HG02678 (cell line): Measurements from ENCODE around the gene ARID3B.
"Not testable (repeated sequence)": the region's sequence is repeated elsewhere in the genome, so short reads cannot be mapped to it uniquely, and the experiment has no call there.

Source experiments
- ATAC-seq: cut with Tn5 transposase; IDR thresholded peaks from one replicate; pipeline ENCODE4 v1.9.1; 2021; ENCODE audit warnings: mild to moderate bottlenecking, moderate library complexity; ENCODE audit not compliant: unreplicated experiment

The ARID3B gene

GRCh38 chr15:74535388-74536084, 5.5 kb upstream of the ARID3B start:
- ATAC-seq: no peak

- no peak for ATAC-seq
Measured at GRCh38 chr15:74537736-74538135, 3.3 kb upstream of the ARID3B start.

GRCh38 chr15:74539521-74539920, 1.5 kb upstream of the ARID3B start:
- not testable (repeated sequence) for ATAC-seq

DNA sequence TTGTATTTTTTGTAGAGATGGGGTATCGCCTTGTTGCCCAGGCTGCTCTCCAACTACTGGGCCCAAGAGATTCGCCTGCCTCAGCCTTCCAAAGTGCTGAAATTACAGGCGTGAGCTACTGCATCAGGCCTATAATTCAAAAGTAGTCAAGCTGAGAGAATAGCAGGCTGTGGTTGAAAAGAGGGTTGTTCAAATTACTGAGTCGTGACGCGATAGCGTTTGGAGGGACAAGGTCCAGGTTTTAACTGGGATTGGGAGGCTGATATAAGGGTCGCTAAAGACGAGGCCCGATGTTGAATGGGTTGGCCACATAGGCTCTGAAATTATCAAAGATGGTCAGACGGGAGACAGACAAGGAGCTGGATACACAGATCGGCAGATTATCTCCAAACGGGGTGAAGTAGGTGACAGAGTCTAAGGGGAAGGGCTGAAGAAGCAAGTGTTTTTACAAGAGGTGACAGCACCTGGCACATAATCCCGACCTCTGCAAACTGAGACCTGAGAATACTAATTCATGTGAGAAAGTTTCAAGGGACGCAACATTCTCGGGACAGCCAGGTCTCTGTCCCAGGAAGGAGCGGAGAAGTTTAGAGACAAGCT, 759 bp upstream of the ARID3B start:
- ATAC-seq: no peak

DNA sequence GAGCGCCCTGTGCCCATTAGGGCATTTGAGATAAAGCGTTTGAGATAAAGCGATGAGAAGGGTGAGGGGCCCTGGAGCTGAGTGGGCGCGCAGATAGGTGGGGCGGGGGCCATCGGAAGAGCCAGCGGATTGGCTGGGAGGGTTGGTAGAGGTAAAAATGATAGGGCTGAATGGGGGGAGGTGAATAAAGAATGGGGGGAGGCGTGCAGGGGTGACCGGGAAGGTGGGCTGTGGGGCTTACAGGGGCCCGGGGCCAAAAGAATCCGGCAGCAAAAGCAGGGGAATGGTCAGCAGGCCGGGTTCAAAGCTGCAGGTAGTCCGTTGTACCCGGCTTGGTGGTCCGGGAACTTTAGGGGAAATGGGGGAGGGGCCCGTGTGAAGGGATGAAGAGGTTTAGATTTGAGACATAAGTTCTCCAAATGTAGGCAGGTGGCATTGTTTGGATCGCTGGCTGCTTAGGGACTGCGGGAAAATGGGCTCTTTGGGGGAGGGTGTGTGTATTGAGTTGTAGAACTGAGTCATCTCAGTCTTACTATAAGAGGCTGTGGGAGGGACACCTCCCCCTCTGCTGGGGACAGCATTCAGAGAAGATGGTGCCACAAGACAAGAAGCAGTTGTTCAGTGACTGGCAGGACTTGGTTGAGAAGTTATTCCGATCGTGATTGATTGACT, 610 bp downstream of the ARID3B start:
- peak; percentile 33 for ATAC-seq

GRCh38 chr15:74542166-74543042, 1.4 kb downstream of the ARID3B start:
- no peak for ATAC-seq

DNA sequence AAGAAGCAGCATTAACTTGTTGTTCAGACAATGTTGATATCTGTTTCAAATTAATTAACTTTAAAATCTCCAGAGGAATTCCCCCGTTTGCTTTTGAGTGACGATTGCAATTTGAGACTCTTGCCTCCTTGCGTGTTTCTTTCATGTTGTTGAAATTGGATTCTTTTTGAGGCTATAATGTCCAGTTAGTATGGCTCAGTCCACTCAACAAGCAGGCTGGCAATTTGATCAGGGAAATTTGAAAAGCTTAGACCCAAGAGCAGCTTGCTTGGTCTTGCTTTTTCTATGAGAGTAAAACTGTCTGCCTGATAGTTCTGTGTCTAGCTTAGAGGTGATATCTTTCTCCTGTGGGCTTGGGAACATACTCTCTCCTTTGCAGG, 2.0 kb downstream of the ARID3B start:
- no peak for ATAC-seq

GRCh38 chr15:74543583-74543982, 2.6 kb downstream of the ARID3B start:
- no peak for ATAC-seq

DNA sequence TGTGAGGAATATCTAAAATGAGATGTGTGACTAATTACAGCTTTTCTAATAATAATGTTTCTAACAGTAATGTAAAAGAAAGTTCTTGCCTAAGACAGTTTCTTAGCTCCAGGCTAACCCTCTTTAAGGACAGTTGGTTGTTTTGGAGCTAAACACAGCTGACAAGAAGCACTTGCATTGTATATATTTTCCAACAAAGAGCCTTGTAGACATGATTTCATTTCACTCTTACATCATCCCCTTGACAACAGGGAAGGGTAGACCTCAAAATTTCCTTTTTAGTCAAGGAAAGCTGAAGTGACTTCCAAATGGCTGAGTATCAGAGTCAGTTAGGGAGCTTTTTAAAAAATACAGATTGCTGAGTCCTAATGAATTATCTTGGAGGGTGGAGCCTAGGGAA, 4.1 kb downstream of the ARID3B start:
- ATAC-seq: no peak

DNA sequence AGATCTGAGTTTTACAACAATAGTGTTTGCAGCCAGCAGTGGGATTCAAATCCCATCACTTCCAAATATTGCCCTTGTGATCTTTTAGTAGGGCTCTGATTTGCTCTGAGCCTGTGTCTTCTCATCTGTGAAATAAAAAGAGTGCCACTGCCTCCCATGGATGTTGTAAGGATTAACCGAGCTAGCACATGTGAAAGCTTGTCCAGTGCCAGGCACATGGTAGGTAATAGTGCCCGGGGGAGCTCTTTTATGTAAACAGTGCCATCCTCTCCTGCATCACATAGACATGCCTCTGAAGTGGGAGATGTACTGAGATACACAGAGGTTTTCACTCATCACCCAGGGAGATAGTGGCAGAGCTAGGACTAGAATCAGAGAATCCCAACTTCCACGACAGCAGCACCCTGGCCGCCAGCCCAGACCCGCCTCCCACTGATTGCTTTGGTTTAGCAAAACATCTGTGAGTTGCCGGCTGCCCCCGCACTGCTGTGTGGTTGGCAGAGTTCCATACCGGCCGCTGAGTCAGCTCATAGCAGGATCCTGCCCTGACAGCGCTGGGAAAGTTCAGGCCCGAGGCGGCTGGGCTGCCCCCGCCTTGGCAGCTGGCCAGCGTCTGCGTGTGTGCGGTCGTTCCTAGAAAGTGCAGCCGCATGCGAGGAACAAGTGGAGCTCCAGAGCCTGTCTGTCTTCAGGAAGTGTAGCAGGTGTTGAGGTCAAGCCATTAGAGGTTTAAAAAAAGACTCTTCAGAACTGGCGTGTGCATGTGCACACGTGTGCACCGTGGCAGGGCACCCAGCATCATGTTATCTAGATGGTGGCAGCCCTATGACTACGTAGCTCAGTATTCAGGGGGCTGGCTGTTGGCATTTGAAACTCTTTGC, 5.0 kb downstream of the ARID3B start:
- ATAC-seq: peak; percentile 64

- no peak for ATAC-seq
Measured at GRCh38 chr15:74547616-74548015, 6.6 kb downstream of the ARID3B start.

DNA sequence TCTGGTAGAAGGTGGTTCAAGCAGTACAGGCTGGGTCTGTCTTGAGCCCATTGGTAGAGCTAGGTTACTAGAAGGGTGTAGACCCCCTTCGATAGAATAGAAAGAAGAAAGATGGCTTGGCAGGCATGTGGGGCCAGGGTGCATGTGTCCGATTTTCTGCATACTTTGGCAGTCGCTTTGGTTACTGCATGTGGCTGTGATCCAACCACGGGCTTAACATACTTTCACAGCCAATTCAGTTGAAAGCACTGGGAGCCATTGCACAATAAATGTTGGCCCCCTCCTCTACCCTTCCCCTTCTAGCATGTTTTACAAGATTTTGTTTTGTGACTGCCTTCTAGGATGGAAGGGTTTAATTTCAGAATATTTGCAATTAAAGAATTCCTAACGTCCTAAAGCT, 7.2 kb downstream of the ARID3B start:
- ATAC-seq: no peak

DNA sequence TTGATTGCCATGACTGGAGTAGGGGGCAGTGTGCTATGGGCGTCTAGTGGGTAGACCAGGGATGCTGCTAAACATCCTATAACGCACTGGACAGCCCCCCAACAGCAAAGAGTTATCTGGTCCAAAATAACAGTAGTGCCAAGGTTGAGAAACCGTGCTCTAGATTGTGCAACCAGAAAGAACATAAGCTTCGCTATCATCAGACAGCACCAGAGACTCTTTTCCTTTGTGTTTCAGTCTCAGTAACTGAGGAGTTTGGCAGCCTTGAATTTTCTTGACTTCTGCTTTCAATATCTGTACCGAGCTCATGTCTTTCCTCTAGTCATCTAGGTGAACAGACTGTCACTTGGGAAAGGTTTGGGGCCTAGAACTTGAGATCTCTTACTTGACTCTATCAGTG, 8.8 kb downstream of the ARID3B start:
- no peak for ATAC-seq

GRCh38 chr15:74551714-74552113, 10.7 kb downstream of the ARID3B start:
- ATAC-seq: no peak

DNA sequence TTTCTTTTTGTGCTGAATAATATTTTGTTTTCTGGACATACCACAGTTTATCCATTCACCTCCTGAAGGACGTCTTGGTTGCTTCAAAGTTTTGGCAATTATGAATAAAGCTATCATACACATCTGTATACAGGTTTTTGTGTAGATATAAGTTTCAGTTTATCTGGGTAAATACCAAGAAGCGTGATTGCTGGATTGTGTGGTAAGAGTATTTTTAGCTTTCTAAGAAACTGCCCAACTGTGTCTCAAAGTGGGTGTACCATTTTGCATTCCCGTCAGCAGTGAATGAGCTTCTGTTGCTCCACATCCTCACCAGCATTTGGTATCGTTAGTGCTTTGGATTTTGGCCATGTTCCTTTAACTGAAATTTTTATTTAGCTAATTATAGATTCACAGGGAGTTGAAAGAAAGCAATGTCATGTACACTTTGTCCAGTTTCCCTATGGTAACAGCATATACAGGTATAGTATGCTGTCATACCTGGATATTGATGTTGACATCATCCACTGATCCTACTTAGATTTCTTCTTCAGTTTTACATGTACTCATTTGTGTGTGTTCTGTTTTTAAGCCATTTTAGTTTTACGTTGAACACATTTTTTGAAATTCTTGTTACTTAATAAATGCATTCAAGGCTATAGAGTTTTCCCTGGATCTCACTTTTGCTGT, 11.9 kb downstream of the ARID3B start:
- no peak for ATAC-seq

GRCh38 chr15:74555192-74555591, 14.2 kb downstream of the ARID3B start:
- no peak for ATAC-seq

- ATAC-seq: no peak
Measured at GRCh38 chr15:74558706-74559105, 17.7 kb downstream of the ARID3B start.

DNA sequence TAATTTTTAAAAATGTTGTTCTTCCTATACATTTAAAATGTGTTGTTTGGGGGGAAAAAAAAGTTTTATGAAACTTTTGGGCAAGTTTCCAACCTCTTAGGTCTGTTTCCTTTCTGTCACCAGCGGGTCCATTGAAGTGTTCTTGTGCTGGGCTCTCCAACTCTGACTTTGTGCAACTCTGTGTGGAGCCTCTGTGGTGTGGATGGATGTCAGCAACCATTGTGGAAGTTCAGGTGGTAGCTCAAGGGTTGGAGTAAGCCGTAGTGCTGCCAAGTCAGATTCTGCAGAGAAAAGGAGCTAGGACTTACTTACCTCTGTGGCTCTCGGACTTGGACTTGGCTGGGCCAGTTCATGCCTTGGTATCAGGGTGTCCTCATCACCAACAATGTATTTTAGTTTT, 22.4 kb downstream of the ARID3B start:
- no peak for ATAC-seq

DNA sequence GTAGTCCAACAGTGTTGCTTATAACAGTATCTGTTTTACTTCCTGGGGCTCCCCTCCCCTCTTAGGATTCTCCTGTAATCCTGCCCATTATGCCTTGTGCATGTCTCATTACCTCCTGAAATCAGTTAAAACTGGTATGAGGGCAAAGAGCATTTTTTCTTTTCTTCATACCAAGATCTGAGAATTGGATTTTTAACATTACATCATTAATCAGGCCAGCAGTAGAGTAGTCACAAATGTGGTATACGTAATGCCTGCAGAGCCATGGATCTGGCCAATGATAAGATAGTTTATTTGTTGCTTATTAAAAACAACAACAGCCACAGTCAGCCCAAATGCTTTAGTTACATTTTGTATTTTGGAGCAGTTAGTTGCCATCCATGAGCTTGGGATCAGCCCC, 23.2 kb downstream of the ARID3B start:
- no peak for ATAC-seq
